ENCODE measurements around the gene HELB. TPM values are rescaled to one million over a fixed set of nuclear protein-coding genes. Genes with fewer than 3 reads are reported as not detected.

Gene HELB
- polyA plus RNA-seq, 1 donor from 2014 or later, result 1.8 TPM

DNA sequence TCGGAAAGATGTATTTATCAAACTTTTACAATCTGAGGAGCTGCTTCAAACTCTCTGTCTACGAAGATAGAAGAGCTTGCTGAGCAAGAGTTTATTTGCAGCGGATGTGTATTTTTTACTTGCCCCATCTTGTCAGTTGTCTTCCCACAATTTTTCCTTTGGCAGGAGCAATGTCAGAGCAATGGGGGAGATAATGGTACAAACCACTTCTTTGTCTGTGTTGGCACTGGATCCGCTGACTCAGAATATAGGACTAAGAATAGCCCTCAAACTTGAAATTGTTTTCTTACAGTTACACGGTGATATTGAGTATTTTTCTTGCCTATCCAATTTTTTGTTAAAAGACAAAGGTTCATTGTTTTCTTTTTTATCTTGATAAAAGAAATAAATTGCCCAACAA, 27.6 kb downstream of the HELB start:
- no peak overlapping the region for H3K4me3 ChIP-seq (ENCODE audit: low read length)
- no peaks in the 10 kb centered on the region for H3K79me2 ChIP-seq (replicated peaks; ENCODE audit: insufficient read depth, low read length)
- no peaks in the 10 kb centered on the region for H3K27me3 ChIP-seq (ENCODE audit: insufficient read depth, low read depth, low read length)
- H2AFZ ChIP-seq (ENCODE audit: low read depth, low read length), result no peak overlapping the region
- no peak overlapping the region for H3K9ac ChIP-seq (ENCODE audit: low read length)
- H3K9me2 ChIP-seq (ENCODE audit: insufficient read depth, low read length), result no peaks in the 10 kb centered on the region
- no peaks in the 10 kb centered on the region for H3K9me3 ChIP-seq (ENCODE audit: low read length)
- no peak overlapping the region for H3K4me2 ChIP-seq (ENCODE audit: low read length)
- H3K27ac ChIP-seq (ENCODE audit: low read length), result no peak overlapping the region
- H3K36me3 ChIP-seq (ENCODE audit: insufficient read depth, low read length), result no peaks in the 10 kb centered on the region
- no peaks in the 10 kb centered on the region for H3F3A ChIP-seq (ENCODE audit: insufficient read depth, low read length, poor library complexity, severe bottlenecking)
- TF ChIP-seq, protein P1, sequence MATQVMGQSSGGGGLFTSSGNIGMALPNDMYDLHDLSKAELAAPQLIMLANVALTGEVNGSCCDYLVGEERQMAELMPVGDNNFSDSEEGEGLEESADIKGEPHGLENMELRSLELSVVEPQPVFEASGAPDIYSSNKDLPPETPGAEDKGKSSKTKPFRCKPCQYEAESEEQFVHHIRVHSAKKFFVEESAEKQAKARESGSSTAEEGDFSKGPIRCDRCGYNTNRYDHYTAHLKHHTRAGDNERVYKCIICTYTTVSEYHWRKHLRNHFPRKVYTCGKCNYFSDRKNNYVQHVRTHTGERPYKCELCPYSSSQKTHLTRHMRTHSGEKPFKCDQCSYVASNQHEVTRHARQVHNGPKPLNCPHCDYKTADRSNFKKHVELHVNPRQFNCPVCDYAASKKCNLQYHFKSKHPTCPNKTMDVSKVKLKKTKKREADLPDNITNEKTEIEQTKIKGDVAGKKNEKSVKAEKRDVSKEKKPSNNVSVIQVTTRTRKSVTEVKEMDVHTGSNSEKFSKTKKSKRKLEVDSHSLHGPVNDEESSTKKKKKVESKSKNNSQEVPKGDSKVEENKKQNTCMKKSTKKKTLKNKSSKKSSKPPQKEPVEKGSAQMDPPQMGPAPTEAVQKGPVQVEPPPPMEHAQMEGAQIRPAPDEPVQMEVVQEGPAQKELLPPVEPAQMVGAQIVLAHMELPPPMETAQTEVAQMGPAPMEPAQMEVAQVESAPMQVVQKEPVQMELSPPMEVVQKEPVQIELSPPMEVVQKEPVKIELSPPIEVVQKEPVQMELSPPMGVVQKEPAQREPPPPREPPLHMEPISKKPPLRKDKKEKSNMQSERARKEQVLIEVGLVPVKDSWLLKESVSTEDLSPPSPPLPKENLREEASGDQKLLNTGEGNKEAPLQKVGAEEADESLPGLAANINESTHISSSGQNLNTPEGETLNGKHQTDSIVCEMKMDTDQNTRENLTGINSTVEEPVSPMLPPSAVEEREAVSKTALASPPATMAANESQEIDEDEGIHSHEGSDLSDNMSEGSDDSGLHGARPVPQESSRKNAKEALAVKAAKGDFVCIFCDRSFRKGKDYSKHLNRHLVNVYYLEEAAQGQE (IDR thresholded peaks at IDR 0.05; ENCODE audit: borderline replicate concordance), result no peak
- no peak for TF ChIP-seq POLR2AphosphoS5 (IDR thresholded peaks at IDR 0.05)
- TF ChIP-seq EZH2 (IDR thresholded peaks at IDR 0.05; ENCODE audit: borderline replicate concordance, insufficient read depth, low read length, poor library complexity, severe bottlenecking), result no peak
- TF ChIP-seq SMC3 (conservative IDR thresholded peaks at IDR 0.05; ENCODE audit: poor library complexity), result no peak
- no peak for TF ChIP-seq MXI1 (conservative IDR thresholded peaks at IDR 0.05; ENCODE audit: poor library complexity, severe bottlenecking)
- TF ChIP-seq, protein P2, sequence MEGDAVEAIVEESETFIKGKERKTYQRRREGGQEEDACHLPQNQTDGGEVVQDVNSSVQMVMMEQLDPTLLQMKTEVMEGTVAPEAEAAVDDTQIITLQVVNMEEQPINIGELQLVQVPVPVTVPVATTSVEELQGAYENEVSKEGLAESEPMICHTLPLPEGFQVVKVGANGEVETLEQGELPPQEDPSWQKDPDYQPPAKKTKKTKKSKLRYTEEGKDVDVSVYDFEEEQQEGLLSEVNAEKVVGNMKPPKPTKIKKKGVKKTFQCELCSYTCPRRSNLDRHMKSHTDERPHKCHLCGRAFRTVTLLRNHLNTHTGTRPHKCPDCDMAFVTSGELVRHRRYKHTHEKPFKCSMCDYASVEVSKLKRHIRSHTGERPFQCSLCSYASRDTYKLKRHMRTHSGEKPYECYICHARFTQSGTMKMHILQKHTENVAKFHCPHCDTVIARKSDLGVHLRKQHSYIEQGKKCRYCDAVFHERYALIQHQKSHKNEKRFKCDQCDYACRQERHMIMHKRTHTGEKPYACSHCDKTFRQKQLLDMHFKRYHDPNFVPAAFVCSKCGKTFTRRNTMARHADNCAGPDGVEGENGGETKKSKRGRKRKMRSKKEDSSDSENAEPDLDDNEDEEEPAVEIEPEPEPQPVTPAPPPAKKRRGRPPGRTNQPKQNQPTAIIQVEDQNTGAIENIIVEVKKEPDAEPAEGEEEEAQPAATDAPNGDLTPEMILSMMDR (IDR thresholded peaks at IDR 0.05; ENCODE audit: poor library complexity, severe bottlenecking), result no peak
- no peak for TF ChIP-seq RAD21 (conservative IDR thresholded peaks at IDR 0.05)
- TF ChIP-seq EP300 (conservative IDR thresholded peaks at IDR 0.05; ENCODE audit: poor library complexity, severe bottlenecking), result no peak
- TF ChIP-seq TAF1 (IDR thresholded peaks at IDR 0.05; ENCODE audit: low read depth), result no peak
- no peaks in the 10 kb centered on the region for H4K20me1 ChIP-seq (ENCODE audit: insufficient read depth)

DNA sequence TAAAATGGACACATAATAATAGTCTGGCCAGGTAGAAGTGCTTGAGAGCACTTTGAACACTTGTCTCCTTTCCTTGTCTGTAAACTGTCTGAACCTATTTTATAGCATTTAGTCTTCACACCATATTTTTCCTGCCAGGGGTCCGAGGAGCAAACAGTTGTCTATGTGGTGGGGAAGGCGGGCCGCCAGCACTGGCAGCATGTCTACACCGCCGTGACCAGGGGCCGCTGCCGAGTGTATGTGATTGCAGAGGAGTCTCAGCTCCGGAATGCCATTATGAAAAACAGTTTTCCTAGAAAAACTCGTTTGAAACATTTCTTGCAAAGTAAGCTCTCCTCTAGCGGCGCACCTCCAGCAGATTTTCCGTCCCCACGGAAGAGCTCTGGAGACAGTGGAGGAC, 28.7 kb downstream of the HELB start:
- no peaks in the 10 kb centered on the region for H3F3A ChIP-seq (ENCODE audit: insufficient read depth, low read length, poor library complexity, severe bottlenecking)
- H3K79me2 ChIP-seq (replicated peaks; ENCODE audit: insufficient read depth, low read length), result no peaks in the 10 kb centered on the region
- H3K9ac ChIP-seq (ENCODE audit: low read length), result no peak overlapping the region
- no peaks in the 10 kb centered on the region for H3K9me3 ChIP-seq (ENCODE audit: low read length)
- H3K36me3 ChIP-seq (ENCODE audit: insufficient read depth, low read length), result no peaks in the 10 kb centered on the region
- no peaks in the 10 kb centered on the region for H3K27me3 ChIP-seq (ENCODE audit: insufficient read depth, low read depth, low read length)
- no peak overlapping the region for H3K4me2 ChIP-seq (ENCODE audit: low read length)
- H4K20me1 ChIP-seq (ENCODE audit: insufficient read depth), result no peaks in the 10 kb centered on the region
- H3K4me3 ChIP-seq (ENCODE audit: low read length), result no peak overlapping the region
- no peak overlapping the region for H3K27ac ChIP-seq (ENCODE audit: low read length)
- H2AFZ ChIP-seq (ENCODE audit: low read depth, low read length), result no peak overlapping the region
- TF ChIP-seq RAD21 (conservative IDR thresholded peaks at IDR 0.05) (no peak), EZH2 (IDR thresholded peaks at IDR 0.05; ENCODE audit: borderline replicate concordance, insufficient read depth, low read length, poor library complexity, severe bottlenecking) (no peak), SMC3 (conservative IDR thresholded peaks at IDR 0.05; ENCODE audit: poor library complexity) (no peak), POLR2AphosphoS5 (IDR thresholded peaks at IDR 0.05) (no peak), MXI1 (conservative IDR thresholded peaks at IDR 0.05; ENCODE audit: poor library complexity, severe bottlenecking) (no peak), EP300 (conservative IDR thresholded peaks at IDR 0.05; ENCODE audit: poor library complexity, severe bottlenecking) (no peak), TAF1 (IDR thresholded peaks at IDR 0.05; ENCODE audit: low read depth) (no peak)
- TF ChIP-seq, protein P1 (IDR thresholded peaks at IDR 0.05; ENCODE audit: borderline replicate concordance), result no peak
- TF ChIP-seq, protein P2 (IDR thresholded peaks at IDR 0.05; ENCODE audit: poor library complexity, severe bottlenecking), result no peak
- H3K9me2 ChIP-seq (ENCODE audit: insufficient read depth, low read length), result no peaks in the 10 kb centered on the region
